ENCODE measurements around the gene TCTA.

GRCh38 chr3:49397470-49397869 lies 14.8 kb upstream of the TCTA start:
- TF ChIP-seq, protein P1, sequence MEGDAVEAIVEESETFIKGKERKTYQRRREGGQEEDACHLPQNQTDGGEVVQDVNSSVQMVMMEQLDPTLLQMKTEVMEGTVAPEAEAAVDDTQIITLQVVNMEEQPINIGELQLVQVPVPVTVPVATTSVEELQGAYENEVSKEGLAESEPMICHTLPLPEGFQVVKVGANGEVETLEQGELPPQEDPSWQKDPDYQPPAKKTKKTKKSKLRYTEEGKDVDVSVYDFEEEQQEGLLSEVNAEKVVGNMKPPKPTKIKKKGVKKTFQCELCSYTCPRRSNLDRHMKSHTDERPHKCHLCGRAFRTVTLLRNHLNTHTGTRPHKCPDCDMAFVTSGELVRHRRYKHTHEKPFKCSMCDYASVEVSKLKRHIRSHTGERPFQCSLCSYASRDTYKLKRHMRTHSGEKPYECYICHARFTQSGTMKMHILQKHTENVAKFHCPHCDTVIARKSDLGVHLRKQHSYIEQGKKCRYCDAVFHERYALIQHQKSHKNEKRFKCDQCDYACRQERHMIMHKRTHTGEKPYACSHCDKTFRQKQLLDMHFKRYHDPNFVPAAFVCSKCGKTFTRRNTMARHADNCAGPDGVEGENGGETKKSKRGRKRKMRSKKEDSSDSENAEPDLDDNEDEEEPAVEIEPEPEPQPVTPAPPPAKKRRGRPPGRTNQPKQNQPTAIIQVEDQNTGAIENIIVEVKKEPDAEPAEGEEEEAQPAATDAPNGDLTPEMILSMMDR (IDR thresholded peaks at IDR 0.05): no peak
- no peak for TF ChIP-seq POLR2AphosphoS5 (IDR thresholded peaks at IDR 0.05)
- no peak for TF ChIP-seq POLR2A (IDR thresholded peaks at IDR 0.05)

Data from stomach (tissue), 4 donors.